T-helper 22 cell (primary cell): ENCODE data around the gene HMGN5.

Source experiments
- DNase-seq: peaks from one replicate; pipeline ENCODE4 v3.0.0-alpha.2; 2020; ENCODE audit warnings: low read depth

Gene HMGN5

GRCh38 chrX:81120258-81120935 lies 81.3 kb downstream of the HMGN5 start:
- DNase-seq: no peak

DNA sequence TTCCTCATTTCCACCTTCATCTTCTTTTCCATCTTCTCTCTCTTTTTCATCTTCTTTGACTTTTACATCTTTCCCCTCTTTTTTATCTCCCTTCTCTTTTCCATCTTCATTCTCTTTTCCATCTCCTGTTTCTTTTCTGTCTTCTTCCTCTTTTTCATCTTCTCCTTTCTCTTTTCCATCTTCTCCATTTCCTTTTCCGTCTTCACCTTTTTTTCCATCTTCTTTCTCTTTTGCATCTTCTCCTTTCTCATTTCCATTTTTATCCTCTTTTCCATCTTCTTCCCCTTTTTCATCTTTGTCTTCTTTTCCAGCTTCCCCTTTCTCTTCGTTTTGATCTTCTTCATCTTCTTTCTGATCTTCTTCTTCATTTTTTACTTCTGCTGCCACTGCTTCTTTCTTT lies 87.0 kb downstream of the HMGN5 start:
- DNase-seq: no peak

DNA sequence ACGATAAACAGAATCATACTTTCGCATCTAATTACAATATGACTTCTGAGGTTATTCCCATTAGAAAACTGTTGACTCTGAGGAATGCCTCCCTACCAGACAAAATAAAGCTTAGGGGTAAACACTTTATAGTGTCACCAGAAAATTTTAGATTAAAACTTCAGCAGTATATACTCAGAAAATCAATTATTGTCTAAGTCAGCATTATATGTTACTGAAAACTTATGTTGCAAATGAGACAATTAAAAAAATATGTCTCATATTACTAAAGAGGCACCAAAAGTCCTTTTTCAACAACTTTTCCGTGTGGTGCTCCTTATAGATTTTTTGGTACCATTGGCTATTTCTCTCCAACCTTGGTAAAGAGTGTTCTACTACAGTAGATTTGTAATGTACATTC lies 91.4 kb downstream of the HMGN5 start:
- no peak for DNase-seq

- no peak for DNase-seq
Measured at GRCh38 chrX:81082649-81083048, 119.1 kb downstream of the HMGN5 start.
